Measurements from ENCODE around the gene IPCEF1.

- TF ChIP-seq EZH2phosphoT487 (IDR thresholded peaks at IDR 0.05; ENCODE audit: low read depth, severe bottlenecking, unreplicated experiment) = no peak
- no peak for TF ChIP-seq CTCF (IDR thresholded peaks at IDR 0.05; ENCODE audit: poor library complexity)
These were observed 126.8 kb downstream of the IPCEF1 start for GRCh38 chr6:154229786-154230185.
